GOT3 (cell line): ENCODE data around the gene CTXND2.

ENCODE experiments used
- DNase-seq: peaks from one replicate; lab custom pipeline; 2025; ENCODE audit warnings: mixed read lengths; lab: John Stamatoyannopoulos, UW

The CTXND2 gene

GRCh38 chr1:150960646-150961045 is 73.7 kb downstream of the CTXND2 start:
- DNase-seq = no peak

GRCh38 chr1:150961756-150962155 is 74.8 kb downstream of the CTXND2 start:
- DNase-seq = no peak
